GM21528 (cell line): ENCODE data around the gene PPP1R14B.
A peak's percentile ranks its signal among the peaks of the same experiment; 100 is the strongest.
"Not testable (repeated sequence)": the region's sequence is repeated elsewhere in the genome, so short reads cannot be mapped to it uniquely, and the experiment has no call there.

Experiments used
- ATAC-seq: cut with Tn5 transposase; IDR thresholded peaks from one replicate; pipeline ENCODE4 v1.9.1; 2021; ENCODE audit warnings: mild to moderate bottlenecking, moderate library complexity; ENCODE audit not compliant: unreplicated experiment, low FRiP score

PPP1R14B gene

DNA sequence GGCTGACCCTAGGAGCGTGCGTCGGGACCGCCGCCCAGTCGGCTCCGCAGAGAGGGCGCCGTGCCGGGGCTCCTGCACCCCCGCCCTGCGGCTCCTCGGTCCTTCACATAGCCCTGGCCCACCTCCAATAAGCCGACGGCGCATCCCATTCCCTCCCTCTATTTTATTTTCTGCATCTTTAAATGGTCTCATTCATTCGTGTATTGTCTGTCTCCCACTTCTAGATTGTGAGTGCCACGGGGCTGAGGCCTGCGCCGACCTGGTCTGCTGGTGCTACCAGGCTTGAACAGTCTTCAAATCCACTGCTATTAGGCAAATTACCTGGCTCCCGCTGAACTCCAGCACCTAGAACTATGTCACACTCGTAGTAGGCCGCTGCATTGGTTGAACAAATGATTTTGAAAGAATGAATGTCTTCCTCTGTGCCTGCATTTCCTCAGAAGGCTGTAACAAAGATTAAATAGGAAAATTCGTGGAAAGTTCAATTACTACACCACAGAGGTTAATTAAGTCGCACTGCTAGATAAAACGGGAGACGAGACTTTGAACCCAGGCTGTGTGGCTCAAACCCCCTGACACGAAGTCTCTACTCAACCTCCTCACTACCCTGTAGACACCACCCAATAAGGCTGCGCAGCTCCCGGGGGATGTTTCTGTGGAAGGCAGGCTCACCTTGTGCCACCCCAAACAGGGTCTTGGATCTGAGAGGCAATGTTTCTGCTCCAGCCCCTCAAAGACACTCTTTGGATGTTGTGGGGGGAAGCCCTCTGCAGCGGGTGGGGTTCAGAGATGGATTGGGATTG, 1.2 kb upstream of the PPP1R14B start:
- ATAC-seq, result no peak

DNA sequence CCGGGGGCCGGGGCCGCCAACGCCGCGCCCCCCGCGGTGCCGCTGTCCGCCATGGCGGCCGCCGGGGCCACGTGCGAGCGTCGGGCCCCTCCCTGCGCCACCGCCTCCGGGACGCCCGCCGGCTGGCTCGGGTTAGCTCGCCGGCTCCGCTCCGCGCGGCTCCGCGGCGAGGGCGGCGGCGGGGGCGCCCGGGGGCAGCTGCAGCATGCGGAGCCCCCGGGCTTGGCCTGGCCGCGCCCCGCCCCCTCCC, 197 bp downstream of the PPP1R14B start:
- ATAC-seq, result not testable (repeated sequence)

DNA sequence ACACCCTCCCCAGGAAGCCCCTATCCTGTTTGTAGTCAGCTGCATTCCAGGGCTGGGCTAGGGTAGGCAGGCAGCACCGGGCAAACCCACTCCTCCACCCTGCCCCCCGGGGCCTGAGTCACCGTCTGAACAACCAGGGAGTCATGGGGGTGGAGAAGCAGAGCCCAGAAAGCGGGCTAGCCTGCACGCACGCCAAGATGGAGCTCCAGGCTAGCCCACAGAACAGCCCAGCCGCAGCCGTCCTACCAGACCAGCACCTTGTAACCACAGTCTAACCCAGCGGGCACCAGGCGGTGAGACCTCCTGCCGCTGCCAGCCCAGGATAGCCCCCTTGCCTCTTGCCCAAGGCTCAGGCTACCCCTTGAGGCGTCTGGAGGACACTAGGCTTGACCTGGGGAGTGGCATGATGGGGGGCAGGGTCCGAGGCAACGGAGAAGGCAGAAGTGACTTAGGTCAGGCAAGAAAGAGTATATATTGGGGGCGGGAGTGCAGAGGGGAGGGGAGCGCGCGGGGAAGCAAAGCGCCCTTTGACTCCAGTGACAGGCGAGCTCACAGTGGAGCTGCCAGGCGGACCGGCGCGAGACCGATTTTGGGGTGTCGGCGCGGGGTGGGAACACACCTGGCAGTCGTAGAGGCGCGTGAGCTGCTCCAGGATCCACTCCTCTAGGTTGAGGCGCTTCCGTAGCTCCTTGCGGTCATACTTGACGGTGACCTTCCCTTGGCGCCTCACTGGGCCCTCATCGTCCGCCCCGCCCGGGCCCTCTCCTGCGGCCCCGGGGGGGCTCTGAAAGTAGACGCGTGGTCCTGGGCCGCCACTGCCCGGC, 734 bp downstream of the PPP1R14B start:
- ATAC-seq, result no peak

DNA sequence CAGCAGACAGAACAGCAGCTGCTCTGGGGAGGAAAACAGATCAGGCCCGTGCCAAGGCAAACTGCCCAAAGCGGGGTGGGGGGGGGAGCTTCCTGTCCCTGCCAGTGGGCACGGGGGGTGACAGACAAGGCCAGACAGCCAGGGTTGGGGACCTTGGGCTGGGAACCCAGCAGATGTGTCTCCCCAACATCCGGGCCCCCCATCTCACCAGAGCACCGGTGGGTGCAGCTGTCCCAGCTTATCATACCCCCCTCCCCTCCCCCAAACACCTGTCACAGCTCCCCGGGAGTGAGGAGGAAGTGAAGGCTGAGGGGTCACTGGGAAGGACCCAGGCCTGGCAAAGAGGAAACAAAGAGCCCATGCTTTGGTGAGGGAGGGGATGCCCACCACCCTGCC, 1.3 kb downstream of the PPP1R14B start:
- ATAC-seq, result no peak

DNA sequence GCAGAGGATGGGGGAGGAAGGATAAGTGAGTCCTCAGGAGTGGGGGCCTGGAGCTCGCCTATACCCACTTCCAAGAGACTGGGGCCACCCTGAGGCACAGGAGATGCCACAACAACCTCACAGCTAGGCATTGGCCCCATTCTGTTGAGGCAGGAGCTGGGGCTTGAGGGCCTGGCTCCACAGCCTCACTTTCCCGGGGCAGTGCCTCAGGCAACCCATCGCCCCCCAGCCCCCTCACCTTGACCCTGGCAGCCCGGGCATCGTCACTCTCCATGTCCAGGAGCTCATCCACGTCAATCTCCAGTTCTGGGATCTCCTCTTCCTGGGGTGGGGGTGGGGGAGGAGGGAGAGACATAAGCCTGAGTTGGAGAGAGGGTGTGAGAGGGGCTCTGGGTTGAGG, 1.8 kb downstream of the PPP1R14B start:
- ATAC-seq, result no peak

DNA sequence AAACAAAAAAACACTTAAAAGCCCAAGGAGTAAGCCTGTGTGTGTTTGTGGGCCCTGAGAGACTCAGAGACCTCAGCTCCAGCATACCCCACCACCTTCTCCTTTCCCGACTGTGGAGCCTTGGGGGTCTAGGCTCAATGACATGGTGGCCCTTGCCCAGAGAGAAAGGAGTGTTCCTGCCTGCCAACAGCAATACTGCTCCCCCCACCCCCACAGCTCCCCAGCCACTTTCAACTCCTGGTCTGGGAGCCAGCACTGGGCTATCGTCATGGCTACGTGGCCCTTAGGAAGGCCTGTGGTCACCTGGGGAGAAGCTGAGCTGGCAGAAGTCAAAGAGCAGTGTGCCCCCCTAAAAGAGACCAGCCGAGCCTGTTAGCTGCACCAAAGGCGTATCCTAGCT, 2.6 kb downstream of the PPP1R14B start:
- no peak for ATAC-seq

DNA sequence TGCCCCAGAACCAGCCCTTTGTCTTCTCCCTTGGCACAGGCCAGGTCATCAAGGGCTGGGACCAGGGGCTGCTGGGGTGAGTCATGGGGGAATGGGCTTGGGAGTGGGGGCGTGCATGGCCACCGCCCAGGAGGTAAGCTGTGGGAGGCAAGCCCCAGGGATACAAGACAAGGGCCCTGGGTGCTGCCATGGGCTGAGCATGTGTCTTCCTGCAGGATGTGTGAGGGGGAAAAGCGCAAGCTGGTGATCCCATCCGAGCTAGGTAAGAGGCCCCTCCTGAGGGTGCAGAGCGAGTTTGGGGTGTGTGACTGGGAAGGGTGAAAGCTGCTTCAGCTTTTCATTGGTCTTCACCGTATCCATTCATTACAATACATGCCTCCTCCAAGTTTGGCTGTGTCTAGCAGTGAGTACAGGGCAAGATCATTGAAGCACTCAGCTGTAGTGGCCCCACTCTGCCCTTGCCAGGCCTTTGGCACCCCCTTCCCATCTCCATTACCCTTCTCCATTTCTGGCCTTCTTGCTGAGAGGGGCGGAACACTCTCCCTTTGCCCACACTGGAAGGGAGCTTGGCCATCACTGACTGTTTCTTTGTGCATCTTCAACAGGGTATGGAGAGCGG, 3.4 kb downstream of the PPP1R14B start:
- ATAC-seq, result no peak

DNA sequence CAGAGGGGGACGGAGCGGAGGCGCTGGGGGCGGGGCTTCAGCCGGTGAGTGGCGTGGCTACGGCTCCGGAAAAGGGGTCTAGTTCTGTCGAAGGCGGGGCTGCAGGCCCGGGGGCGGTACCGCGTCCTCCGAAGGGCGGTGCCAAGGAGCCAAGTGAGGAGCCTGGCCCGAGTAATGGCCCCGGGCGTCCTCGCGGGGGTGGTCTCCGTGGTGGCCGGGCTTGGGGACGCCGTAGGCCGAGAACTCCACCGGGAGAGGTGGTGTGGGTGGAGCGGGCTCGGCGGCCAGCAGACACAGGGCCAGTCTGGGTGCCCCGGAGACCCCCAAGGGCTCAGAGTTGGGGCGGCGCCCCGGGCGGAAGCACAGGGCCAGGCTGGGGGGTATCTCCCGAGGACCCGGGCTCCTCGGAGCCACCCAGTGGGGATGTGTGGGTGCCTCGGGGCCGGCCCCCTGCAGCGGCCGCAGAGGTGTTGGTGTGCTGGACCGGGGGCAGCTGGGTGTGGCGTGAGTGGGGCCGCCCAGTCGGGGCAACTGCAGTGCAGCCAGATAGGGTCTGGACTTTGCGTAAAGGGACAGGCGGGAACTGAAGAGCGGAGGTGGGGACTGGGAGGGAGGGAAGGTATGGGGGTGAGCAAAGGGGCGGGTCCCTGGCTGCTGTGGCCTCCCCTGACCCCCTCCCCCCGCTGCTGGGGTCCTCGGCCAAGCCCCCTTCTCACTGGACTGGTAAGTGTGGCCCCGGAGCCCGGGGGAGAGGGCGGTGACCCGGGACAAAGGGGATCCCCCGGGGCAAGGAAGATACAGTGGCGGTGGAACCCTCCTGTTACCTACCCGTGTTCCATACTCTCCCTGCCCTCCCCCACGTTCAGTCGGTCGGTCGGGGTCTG, 5.0 kb downstream of the PPP1R14B start:
- peak; percentile 61 for ATAC-seq

DNA sequence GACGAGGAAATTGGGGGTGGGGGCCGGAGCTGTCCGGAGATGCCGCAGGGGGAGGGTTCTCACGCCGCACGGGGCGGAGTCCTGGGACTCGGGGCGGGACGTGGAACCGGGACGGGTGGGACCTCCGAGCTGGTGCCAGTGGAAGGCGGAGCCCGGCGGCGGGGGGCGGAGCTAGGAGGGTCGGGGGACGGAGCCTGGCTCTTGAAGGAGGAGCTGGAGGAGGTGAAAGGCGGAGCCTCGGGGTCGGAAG, 5.6 kb downstream of the PPP1R14B start:
- peak; percentile 66 for ATAC-seq

DNA sequence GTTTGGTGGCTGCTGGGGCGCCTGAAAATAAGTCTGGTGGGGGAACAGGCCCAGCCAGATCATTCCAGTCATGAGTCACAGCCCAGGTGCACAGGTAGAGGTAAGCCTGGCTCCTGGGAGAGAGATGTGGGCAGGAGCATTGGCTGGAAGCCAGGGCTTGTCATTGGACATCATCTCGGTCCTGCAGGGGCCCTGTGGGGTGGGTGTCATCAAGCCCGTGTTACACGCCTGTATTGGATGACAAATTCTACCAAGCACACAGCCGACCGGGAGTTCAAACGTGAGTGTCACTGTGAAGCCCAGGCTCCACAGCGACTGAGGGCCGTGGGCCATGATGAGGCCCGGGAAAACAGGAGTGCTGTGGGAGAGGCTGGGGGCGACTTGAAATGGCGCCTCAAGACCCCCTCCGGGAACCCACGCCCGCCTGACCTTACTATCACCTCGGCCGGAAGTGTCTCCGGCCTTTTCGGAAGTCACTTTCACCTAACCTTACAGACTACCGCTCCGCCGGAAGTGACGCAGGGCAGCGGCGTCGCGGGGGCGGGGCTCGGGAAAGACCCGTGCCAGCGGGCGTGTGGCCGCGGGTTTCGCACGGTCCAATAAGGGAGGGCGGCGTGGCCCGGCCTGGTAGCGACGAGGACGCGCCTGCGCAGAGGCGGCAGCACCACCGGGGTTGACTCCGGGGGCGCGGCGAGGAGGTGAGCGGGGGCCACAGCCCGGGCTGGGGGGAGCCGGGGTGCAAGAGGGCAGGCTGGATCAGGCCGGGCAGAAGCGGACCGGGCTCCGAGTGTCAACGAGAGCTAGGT, 6.1 kb downstream of the PPP1R14B start, which contains the start of gene FKBP2:
FKBP2 (plus strand) TSS at position 661 of the 806 bp plus-strand sequence. CDS start 1,293 bp downstream, outside the sequence.
- peak; percentile 49 for ATAC-seq

DNA sequence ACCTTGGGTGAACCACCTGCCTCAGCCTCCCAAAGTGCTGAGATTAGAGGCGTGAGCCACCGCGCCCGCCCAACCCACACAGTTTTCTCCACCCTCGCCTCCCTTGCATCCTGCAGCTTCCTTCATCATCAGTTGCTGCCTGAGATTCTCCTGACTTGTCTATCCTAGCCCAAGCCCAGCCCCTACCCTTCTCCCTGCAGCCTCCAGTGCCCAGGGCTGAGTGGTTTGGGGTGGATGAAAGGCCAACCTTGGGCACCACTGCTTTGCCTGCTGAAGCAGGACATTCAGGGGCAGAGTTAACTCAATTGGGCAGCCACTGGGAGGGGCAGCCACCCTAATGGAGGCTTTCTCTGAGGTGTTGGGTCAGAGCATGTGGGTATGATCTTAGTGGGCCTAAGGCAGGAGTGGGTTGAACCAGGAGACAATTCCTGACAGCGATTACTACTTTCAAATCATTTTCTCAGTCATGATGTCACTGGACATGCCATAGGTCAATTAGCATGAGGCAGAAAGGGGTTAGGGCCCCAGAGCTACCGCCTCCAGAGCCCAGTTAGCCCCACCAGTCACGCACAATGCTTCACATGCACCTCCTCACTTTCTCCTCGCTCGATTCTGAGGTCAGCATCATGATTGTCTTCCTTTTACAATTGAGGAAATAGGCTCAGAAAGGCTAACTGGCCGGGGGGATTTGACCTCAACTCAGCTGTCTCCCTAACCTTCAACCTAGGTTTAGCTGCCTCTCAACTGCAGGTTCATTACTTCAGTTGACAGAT, 6.9 kb downstream of the PPP1R14B start:
- ATAC-seq, result no peak

DNA sequence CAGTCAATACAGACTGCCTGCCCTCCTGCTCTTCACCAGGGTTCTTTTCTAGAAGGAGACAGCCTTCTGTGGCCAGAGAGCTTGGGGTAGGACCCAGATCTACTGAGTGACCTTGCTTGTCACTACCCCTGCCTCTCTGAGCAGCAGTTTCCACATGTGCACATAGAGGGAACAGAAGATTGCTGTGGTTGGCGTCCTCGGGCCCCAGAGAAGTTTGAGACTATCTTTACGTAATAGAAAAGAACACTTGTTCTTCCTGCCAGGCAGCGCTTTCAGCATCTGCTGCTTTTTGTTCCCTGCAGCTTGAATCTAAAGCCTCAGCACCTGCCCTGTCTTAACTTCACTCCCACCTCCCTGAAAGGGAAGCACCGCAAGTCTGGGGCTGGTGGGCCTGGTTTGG, 7.7 kb downstream of the PPP1R14B start:
- ATAC-seq, result no peak

DNA sequence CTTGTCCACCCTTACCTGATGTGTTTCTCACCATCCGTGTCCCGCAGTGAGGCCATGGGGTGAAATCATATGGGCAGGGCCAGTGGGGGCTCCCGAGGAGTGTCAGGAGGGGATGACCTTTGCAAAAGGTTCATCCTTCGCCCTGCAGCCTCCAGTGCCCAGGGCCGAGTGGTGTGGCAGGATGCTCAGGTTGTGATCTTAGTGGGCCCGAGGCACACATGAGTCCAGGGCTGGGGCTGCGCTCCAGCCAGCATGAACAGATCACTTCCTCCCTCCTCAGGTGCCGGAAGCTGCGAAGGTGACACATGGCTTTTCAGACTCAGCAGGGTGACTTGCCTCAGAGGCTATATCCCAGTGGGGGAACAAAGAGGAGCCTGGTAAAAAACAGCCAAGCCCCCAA, 8.7 kb downstream of the PPP1R14B start:
- ATAC-seq, result no peak

DNA sequence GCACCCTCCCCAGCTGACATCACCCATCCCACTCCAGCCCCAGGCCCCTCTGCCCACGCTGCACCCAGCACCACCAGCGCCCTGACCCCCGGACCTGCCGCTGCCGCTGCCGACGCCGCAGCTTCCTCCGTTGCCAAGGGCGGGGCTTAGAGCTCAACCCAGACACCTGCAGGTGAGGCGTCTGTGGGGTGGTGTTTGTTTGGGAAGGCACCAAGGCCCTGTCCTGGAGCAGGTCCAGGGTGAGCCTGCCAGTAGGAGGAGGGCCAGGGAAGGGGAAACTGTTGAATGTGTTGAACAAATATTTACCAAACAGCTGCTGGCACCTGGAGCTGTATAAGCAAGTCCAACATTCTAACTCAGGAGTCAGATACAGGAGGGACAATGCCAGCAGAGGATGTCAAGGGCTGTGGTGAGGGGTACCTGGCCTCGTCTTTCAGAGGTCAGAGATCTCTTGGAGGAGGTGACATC, 9.2 kb downstream of the PPP1R14B start:
- no peak for ATAC-seq

DNA sequence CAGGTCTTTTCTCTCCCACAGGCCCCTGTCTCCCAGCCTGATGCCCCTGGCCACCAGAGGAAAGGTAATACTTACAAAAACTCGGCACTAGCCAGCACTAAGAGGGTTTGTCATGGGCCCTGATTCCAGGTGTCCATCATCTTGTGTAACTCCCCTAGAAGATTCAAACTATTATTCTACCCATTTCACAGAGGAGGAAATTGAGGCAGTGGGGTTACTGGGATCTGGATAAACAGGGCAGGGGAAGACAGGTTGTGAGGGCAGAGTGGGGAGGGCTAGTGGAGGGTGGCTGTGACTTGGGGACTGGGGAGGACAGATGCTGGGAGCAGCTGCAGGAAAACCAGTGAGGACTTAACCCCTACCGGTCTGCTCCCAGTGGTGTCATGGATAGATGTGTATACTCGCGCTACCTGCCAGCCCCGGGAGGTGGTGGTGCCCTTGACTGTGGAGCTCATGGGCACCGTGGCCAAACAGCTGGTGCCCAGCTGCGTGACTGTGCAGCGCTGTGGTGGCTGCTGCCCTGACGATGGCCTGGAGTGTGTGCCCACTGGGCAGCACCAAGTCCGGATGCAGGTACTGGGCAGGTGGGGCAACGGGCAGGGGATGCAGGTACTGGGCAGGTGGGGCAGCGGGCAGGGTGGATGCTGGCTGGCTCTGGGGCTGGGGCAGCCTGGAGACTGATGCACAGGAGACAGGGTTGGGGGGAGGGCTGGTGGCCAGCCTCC, 11.1 kb downstream of the PPP1R14B start:
- no peak for ATAC-seq

DNA sequence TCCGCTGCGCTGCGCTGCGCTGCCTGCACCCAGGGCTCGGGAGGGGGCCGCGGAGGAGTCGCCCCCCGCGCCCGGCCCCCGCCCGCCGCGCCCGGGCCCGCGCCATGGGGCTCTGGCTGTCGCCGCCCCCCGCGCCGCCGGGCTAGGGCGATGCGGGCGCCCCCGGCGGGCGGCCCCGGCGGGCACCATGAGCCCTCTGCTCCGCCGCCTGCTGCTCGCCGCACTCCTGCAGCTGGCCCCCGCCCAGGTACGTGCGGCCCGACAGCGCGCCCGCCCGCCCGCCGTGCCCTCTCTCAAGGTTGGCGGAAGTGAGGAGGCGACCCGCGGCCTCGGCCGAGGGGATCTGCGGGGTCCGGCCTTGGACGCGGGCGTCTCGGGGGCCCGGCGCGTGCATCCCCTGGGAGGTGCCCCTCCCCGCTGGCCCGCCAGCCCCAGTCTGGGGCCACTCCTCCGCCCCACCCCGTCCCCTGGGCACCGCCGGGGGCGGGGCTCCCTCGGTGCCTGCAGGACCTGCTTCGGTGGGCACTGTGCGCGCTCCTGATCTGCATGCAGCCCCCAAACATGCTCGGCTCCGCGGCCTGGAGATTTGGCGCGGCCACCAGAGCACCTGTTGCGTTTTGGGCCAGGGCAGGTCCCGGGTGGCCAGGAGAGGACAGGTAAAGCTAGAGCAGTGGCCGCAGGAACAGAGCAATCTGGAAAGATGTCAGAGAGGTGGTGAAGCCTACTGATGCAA, 11.9 kb downstream of the PPP1R14B start:
- ATAC-seq, result no peak

DNA sequence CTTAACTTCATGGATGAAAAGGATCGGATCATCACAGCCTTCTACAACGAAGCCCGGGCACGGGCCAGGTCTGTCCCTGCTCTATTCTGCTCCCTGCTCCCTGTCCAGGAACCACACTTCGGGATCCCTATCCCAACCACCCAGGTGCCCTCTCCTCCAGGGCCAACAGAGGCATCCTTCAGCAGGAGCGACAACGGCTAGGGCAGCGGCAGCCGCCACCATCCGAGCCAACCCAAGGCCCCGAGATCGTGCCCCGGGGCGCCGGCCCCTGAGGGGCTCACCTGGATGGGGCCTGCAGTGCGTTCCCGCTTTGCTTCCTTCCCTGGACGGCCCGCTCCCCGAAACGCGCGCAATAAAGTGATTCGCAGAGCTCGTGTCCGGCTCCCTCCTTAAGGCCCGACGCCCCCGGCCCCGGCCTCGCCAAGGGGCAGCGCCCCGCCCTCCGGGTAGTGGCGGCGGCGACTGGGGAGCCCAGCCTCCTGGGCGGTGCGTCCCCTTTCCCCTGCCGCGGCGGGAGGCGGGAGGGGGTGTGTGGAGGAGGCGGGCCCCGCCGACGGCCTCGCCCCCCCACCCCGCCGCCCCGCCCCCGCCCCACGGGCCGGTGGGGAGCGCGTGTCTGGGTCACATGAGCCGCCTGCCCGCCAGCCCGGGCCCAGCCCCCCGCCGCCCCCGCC, 12.7 kb downstream of the PPP1R14B start, which contains the start of gene VEGFB:
VEGFB (plus strand) TSS at position 672 of the 674 bp plus-strand sequence. CDS start 250 bp downstream, outside the sequence.
- ATAC-seq, result no peak
